ENCODE results near the gene IFIT2.

- TF ChIP-seq CTCF (IDR thresholded peaks at IDR 0.05): no peak
- no peak for TF ChIP-seq POLR2A (IDR thresholded peaks at IDR 0.05)
These were observed 31.7 kb upstream of the IFIT2 start for GRCh38 chr10:89270153-89270483.
